Urothelium cell line (cell line): ENCODE results near the gene ARHGAP8.
A peak's percentile ranks its signal among the peaks of the same experiment; 100 is the strongest.
"Not testable (repeated sequence)": the region's sequence is repeated elsewhere in the genome, so short reads cannot be mapped to it uniquely, and the experiment has no call there.

ENCODE experiments used
- DNase-seq: peaks from one replicate; pipeline ENCODE4 v3.0.0; 2011; ENCODE audit warnings: low spot score, mixed read lengths
- FAIRE-seq: peaks from 2 replicates; lab custom pipeline; 2011; peaks lifted over from hg19 to GRCh38; lab: Jason Lieb, UNC

ARHGAP8 gene

DNA sequence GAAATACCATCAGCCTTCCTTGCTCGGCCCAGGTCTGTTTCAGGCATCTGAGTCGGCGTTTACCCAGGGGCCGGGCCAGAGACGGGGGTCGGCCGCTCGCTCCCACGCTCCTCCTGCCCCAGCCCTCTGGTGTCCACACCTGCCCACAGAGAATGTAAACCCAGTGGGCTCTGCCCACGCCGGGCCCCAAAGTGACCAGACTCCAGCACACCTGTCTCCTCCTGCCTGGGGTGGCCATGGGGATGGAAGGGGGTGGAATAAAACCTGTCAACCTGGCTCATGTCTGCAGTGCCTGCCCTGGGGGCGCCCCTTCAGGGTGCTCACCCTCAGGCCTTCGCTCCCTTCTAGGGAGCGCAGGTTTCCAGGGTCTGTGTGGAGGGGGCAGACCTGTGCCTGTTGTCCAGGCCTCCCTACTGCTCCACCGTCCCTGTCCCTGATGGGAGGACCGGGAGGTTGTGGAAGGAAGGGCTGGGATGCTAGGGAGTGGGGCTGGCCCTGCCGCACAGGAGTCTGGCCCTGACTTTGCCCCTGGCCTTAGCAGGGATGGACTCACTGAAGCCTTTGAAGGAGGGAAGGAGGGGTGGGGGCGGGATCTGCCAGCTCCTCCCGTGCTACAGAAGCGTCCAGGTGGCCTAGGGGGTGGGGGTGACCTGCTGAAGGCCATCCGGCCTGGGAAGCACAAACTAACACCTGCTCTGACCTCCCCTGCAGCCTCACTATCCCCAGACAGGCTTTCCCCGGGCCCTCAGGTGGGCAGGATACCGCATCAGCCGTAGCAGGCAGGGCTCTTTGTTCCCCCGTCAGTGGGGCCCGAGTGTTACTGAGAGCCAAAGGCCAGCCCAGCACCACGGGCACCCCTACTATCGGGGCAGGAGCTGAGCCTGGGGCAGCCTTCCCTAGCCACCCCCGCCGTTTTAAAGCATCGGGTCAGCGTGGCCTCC lies 14.7 kb upstream of the ARHGAP8 start:
- DNase-seq (no peak), FAIRE-seq (no peak)

DNA sequence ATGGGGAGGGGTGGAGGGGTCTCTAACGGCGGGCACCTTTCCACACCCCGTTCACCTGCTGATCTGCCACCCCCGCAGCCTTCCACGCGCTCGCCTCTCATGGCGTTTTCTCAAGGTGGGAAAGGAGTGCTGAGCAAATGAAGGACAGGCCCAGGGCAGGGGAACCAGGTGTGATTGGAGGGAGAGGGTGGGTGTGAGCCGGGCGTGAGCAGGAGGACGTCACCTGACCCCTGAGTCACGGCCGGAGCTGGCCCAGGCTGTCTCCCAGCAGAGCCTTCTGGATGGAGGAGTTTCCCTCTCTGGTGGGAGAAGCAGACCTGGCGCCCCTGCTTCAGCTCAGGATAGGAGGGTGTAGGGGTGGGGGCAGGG lies 14.0 kb upstream of the ARHGAP8 start:
- DNase-seq (no peak), FAIRE-seq (no peak)

DNA sequence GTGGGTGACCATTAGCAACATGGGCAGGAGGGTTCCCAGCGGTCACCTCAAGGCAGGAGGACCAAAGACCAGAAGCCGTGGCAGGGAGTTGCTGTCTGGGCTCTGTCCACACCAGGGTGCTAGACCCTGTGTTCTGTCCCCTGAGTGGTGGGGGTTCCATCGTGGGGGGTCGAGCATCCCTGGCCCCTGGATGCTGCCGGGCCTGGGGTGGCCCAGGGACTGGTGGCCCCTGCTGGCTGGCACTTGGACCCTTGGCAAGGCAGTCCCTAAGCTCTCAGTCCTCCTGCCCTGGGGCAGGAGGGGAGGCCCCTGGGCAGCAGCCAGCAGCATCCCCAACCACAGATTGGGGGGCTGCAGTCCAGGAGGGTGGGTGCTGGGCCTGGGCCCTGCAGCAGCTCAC lies 13.4 kb upstream of the ARHGAP8 start:
- no peak for FAIRE-seq
- DNase-seq: no peak

DNA sequence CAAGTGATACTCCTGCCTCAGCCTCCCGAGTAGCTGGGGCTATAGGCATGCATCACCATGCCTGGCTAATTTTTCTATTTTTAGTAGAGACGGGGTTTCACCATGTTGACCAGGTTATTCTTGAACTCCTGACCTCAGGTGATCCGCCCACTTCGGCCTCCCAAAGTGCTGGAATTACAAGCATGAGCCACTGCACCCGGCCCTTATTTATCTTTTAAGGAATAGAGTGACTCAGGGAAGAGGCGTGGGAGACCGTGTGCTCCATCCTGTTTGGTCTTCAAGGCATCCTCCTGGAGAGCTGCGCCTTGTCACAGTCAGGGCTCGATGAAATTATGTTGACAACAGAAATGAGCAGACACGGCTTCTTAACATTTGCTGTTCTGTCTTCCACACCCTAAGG lies 12.7 kb upstream of the ARHGAP8 start:
- peak; percentile 81 for DNase-seq

DNA sequence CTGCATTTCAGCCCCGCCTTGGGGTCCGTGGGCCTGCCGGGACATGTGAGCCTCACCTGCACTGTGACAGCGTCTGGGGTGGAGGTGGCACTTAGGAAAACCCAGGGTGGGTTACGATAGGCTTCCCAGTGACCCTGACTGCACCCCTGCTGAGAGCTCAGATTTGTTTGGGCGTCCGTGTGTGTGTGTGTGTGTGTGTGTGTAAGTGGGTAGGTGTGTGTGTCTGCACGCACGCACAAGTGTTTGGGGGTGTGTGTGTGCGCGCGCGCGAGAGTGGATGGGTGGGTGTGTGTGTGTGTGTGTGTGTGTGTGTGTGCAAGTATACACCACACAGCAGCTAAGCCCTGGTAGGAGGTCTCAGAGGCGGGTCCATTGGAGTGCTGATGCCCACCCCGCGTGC lies 12.1 kb upstream of the ARHGAP8 start:
- DNase-seq: no peak
- FAIRE-seq: peak; percentile 13

More for the DNA sequence above, 12.7 kb upstream of the ARHGAP8 start:
- not testable (repeated sequence) for FAIRE-seq

DNA sequence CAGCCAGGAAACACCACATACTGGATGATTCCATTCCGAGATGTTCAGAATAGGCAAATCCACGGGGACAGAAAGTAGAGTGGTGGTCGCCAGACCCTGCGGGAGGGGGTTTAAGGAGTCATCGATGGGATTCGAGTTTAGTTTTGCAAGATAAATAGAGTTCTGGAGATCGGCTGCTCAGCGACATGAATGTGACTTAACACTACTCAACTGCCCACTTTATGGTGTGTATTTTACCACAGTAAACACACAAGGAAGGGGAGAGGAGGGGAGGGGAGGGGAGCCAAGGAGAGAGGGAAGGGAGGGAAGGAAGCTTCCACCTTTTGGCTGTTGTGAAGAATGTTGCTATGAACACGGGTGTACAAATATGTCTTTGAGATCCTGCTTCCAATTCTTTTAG lies 10.4 kb upstream of the ARHGAP8 start:
- FAIRE-seq: no peak
- DNase-seq: no peak

DNA sequence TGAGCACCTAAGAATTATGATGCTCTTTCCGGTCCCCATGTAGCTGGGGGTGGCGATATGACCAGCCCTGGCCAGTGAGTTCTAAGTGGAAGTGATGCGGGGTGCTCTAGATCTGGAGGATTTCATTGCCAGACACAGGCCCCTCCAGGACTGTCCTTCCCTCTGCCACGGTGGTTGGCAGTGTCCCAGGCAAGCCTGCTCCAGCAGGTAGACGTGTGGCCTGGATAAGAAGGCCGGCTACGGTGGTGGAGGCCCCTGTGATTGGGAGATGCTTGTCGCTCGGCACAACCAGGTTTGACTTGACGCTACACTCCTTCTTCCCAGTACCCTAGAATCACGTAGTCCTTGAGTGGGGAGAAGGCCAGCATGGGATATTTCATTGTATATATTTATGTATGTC lies 9.1 kb upstream of the ARHGAP8 start:
- DNase-seq (no peak), FAIRE-seq (peak; percentile 59)

DNA sequence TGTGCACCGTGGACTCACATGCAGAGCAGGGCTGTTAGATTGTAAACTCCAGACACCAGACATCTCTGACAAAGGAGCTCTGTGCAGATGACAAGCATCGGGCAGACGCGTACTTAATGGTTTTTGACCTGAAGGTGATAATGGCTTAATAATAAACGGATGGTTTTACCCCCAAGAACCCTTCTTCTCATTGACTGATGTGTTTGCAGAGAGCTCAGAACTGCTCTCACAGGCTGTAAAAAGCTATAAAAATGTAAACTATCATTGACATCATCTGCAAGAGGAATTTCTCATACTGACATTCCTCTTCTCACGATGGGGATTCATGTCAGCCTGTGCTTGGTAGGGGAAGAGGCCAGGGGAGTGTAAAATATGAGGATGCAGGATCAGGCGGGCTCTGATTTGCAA lies 8.6 kb upstream of the ARHGAP8 start:
- FAIRE-seq: no peak

DNA sequence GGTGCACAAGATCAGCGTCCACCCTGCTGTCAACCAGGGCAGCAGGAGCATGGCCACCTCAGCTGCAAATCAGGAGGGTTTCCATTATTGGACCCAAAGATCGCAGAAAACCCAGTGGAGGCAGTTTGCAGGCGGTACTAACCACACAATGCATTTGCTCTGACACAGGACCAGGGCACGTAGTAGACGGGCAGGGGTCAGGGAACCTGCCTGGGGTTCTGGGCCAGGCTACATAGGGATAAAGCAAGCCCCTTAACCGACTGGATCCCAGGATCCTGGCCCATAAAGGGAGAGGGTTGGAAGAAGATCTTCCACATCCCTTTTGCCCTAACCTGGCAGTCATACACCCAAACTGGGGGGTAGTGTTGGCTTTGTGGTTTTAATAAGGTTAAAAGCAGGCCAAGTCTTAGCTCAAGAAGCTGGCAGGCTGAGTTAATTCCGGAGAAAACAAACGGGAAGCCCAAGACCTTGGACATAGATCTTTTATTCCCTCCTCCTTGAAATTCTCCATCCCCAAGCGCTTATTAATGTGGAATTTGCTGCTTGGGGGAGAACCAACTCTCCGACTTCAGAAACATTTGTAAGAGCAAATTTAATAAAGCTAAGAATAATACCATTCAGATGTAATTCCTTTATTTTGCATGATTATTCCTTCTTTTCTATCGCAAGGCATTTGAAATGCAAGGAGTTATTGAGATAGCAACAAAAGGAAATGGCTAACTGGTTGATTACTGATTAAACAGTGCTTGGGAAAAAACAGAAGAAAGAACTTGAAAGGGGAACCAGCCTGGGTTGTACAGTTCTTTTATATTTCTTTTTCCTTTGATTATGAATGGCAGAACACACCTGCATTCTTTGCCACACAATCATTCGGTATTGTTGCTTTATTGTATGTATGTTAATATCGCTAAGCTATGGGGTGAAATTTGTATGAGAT lies 6.3 kb upstream of the ARHGAP8 start:
- FAIRE-seq: no peak

More for the DNA sequence above, 8.6 kb upstream of the ARHGAP8 start:
- no peak for DNase-seq

DNA sequence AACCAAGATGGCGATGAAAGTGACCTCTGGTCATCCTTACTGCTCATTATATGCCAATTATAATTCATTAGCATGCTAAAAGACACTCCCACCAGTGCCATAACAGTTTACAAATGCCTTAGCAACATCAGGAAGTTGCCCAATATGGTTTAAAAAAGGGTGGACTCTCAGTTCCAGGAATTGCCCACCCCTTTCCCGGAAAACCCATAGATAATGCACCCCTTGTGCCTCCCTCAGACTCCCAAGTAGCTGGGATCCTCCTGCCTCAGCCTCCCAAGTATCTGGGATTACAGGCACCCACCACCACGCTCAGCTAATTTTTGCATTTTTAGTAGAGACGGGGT lies 4.6 kb upstream of the ARHGAP8 start:
- not testable (repeated sequence) for FAIRE-seq, DNase-seq

More for the DNA sequence above, 6.3 kb upstream of the ARHGAP8 start:
- no peak for DNase-seq

DNA sequence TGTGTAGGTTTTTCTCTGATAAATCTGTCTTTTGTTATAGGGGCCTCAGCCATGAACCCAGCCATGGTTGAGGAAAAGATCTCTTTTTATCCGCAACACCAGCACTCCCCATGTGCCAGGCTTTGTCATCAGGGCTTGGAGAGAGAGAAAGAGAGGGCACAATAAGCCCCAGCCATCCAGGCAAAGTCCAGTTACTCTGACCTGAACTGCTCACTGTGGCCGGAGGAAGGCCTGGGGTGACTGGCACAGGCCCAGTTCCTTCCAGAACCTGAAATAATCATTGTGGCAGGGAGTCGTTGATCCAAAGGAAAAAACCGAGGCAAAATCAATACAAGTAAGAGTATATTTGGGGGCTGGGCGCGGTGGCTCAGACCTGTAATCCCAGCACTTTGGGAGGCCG lies 3.9 kb upstream of the ARHGAP8 start:
- no peak for FAIRE-seq

DNA sequence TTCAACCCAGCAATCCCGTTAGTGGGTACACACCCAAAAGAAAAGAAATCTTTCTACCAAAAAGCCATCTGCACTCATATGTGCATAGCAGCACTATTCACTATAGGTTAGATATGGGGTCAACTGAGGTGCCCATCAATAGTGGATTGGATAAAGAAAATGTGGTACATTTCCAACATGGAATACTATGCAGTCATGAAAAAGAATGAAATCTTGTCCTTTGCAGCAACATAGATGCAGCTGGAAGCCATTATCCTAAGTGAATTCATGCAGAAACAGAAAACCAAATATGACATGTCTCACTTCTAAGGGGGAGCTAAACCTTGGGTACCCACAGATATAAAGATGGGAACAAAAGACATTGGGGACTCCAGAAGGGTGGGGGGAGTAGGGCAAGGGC lies 1.9 kb upstream of the ARHGAP8 start:
- no peak for DNase-seq
- no peak for FAIRE-seq

More for the DNA sequence above, 3.9 kb upstream of the ARHGAP8 start:
- DNase-seq: no peak

DNA sequence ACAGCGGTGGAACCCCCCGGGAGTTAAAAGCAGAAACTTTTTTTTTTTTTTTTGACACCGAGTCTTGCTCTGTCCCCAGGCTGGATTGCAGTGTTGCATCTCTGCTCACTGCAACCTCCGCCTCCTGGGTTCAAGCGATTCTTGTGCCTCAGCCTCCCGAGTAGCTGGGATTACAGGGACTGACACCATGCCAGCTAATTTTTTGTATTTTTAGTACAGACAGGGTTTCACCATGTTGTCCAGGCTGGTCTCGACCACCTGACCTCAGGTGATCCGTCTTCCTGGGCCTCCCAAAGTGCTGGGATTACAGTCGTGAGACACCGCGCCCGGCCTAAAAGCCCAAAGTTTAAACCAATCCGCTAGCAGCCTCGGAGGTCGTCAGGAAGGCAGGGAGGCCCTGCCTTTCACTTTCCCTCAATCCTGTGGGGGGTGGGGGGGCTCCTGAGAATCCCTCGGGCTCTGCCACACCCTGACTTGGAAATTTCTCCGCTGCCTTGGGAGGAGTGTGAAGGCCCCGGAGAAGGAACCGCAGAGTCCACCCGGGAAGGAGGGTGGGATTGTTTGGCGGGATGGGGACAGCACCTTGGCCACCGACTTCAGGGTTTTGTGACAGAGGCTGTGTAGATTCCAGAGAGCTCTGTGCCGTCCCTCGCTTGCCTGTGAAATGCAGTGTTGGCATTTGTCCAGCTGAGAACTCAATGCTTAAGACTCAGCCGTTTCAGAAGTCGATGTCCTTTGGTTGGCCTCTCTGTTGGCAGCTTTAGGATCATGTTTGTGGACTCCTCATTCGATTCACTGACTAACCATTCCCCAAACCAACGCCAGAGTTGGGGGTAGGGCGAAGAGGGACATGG lies 1.0 kb downstream of the ARHGAP8 start:
- no peak for FAIRE-seq
- DNase-seq: peak; percentile 56

DNA sequence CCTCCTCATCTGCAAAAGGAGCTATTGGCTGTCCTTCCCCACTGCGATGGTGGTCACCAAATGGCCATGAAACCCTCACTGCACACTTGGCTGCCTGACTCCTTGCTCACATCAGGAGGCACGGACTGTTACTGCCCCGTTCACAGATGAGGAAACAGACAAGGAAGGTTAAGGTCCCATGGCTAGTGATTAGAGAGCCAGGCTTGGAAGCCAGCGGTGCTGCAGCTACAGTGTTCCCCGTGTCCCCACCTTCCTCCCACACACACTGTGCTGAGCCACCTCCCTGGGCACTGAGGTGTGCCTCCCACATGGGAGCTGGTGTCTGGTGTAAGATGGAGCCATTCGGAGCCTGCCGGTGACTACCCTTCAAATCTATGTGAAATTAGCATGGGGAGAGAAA lies 2.6 kb downstream of the ARHGAP8 start:
- FAIRE-seq (peak; percentile 77), DNase-seq (no peak)

DNA sequence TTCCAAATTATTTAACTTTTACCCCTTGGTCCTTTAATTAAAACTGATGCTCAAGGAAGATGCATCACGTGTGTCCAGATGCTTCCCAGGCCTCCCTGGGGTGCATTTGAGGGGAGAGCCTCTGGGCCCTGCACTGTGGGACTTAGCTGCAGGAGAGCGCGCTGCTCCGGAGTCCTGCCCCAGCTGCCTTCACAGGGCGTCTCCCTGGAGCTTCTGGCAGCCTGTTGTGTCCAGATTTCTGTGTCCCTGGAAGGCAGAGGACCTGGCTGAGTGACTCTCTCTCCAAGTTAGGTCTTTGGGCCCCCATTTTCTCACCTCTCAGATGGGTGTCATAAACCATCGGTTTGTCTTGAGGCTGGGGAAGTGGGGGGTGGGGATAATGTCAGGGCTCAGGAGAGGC lies 3.0 kb downstream of the ARHGAP8 start:
- no peak for DNase-seq
- FAIRE-seq: no peak

DNA sequence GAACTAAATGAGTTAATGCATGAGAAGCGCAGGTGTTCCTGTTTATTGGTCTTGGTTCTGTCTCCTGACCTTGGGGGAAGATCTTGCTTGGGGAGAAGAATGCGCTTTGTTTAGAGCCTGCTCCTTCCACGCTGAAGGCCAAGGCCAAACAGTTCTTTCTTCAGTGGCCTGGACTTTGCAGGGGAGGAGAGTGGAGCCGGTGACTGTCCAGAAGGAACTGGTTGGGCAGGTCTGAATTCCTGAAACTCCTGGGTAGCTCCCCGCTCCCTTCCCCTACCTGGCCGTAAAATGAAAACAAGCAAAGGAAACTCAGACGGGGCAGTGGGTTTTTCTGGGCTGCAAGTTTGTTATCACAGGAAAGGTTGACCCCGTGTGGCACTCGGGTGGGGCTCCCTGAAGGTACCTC lies 3.6 kb downstream of the ARHGAP8 start:
- DNase-seq (no peak), FAIRE-seq (no peak)

DNA sequence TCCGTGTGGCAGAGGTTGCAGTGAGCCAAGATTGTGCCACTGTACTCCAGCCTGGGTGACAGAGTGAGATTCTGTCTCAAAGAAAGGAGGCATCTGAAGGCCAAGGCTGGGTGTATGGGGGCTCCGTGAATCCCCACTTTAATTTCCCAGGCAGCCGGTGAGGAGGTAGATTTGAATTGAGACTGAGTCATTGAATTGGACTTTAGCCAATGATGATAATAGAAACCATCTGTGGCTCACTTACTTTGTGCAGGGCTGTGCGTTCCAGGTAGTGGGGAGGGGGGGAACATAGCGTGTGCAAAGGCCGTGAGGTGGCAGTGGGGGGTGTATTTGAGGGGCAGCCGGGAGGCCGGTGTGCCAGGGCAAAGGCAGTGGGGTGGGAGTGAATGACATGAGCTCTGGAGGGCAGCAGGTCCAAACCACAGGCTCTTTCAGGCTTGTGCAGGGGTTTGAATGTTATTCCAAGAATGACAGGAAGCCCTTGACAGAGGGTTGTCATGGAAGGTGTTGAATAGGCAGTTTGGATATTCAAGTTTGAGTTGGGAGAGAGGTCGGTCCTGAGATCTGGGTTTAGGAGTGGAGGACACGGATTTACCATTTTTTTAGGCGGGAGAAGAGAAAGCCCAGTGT lies 6.1 kb downstream of the ARHGAP8 start:
- DNase-seq (peak; percentile 78), FAIRE-seq (peak; percentile 74)

DNA sequence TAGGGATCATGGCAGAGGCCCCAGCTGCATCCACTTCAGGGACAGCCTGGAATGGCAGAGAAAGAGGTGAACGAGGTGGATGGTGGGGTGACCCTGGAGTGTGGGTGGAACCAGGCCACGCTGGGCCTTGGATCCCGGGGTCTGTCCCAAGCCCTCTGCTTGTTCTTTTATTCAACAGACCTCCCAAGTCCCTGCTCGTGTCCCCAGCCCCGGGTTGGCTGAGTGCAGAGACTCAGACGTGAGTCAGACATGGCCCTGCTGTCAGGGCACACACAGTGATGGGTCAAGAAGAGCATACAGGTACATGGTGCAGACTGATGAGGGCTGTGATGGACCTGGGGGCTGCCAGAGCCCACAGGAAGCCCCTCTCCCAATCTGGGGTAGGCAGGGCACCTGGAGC lies 6.6 kb downstream of the ARHGAP8 start:
- peak; percentile 84 for FAIRE-seq
- DNase-seq: no peak

DNA sequence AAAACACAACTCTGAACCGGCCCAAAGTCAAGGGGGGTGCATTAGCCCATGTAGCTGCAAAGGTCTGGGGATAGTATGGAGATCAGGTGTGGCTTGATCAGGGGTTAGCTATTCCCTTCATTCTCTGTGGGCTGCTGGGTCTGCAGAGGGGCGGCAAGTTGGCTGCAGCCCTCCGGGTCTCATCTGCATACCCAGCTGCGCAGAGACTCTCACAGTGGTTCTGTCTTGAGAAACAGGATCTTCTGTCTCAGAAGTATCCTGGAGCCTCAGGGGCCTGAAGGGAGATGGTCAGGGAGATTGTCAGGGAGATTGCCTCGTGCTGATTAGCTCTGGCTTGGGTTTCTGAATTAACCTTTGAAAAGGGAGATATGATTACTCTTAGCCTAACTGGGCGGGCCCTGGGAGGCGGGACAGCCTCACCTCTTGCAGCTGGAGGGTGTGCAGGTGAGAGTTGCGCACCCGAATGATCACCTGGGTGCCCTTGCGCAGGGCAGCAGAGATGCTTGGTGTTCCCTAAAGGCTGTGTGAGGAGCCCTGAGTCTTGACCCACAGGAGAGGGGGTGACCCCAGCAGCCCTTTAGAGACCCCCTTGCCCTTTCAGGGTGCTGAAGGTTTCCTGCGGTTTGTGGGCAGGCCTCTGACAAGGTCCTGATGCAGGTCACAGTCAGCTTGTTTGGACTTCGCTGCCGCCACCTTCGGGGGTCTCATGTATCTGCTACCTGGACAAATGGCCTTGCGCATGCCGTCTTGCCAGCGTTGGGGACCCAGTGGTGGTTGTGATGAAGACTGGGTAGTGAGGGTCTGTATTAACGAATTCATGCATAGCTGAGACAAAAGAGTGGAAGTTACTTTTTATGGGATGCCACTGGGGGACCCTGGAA lies 7.3 kb downstream of the ARHGAP8 start:
- FAIRE-seq (no peak), DNase-seq (no peak)
